GM18909 (cell line): ENCODE results near the gene VTI1A.

Source experiments
- ATAC-seq: cut with Tn5 transposase; IDR thresholded peaks from one replicate; pipeline ENCODE4 v1.9.1; 2021; ENCODE audit warnings: mild to moderate bottlenecking; ENCODE audit not compliant: unreplicated experiment, poor library complexity

The VTI1A gene

DNA sequence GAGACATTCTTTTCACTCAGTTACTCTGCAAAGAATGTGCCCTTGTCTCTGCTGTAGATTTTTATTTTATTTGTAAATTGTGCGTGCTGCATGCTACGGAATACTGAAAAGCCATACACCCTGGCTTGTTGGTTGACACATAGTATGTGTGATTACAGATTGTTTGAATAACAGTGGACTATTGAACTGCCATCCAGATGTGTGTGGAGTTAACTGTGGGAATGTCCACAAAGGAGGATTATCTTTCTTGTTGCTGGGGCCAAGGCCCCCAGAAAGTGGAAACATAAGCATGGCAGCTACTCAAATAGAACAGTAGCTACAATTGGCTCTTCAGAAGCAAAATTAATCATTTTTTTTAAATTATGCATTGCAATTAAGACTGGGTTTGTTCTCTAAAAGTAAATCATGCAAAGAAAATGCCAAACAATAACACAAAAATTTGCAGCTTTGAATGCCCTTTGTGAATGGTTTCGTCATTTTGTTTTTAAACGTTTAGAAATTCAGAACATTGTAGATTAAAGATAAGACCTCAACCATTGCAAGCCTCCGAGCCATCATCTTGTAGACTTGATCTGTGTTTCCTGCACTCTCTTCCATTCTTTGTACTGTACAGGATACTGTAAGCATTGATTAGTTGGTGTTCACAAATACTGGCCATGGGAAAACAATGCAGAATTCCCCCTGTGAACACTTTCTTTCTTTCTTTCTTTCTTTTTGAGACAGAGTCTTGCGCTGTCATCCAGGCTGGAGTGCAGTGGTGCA lies 292.8 kb downstream of the VTI1A start:
- ATAC-seq = no peak

DNA sequence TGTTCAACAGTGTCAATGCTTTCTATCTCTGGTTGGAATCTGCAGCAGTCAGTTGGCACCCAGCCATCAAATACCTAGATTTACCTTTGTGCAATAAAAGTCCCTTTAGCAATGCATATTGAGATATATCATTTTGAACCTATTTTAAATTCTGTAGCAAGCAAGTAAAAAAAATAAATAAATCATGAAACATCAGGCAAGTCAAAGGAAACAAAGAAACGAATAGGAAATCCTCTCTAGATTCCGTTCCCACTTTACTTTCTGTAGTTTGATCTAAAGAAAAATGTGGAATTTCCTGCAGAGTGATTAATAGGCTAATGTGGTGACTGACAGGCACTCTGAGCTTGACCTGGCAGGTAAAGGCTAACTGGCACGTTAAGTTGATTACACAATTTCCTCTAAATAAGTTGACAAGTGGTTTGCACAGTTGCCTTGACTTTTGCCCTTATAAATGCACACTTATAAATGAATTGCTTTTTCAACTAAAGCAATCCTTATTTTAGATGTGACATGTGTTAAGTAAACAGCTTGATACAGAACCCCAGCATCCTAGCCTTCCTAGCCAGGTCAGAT lies 294.9 kb downstream of the VTI1A start:
- ATAC-seq = no peak

DNA sequence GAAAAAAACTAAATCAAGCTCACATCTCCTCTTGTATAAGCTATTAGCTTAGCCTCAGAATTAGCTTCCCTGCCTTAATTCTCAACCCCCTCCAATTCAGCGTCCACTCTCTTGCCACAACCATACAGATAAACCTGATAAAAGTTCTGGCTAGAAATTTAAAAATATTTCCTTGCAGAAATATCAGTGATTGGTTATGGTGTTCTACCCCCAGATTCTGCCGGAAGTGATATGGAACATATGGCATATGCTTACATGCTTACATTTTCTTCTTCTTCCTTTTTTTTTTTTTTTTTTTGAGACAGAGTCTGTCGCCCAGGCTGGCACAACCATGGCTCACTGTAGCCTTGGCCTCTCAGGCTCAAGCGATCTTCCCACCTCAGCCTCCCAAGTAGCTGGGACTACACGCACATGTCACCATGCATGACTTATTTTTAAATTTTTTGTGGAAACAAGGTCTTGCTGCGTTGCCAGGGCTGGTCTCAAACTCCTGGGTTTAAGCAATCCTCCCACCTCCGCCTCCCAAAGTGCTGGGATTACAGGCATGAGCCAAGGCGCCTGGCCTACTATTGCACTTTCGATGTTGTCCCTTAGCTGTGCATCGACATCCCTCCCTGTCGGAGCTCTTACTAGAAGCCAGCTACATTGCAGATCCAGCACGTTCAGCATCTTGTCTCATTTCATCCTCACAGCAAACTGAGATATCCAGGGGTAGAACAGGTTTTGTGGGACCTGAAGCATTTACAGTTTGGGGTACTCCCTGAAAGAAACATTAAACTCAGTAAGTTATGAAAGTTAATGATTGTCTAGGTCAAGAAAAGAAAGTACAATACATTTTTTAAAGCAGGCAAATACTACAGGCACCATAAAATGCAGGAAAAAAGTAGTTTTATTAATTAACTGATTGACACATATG lies 297.4 kb downstream of the VTI1A start:
- ATAC-seq = no peak

DNA sequence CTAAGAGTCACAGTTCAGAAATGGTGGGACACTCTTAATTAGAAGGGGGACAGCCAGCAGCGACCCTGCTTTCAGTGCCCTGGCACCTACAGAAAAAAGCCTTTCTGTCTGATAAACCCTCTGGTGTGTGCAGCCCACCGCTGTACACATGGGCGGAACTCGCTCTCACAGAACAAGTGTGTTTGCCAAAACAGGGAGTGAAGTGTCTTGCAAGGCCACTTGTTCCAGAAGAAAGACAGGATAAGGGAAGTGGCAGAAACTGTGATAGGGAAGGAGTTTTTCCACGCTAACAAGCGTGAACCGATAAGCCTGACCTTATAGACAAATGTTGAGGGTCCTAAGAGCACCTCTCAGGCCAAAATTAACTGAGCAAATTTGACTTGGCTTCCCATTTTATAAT lies 299.3 kb downstream of the VTI1A start:
- no peak for ATAC-seq

DNA sequence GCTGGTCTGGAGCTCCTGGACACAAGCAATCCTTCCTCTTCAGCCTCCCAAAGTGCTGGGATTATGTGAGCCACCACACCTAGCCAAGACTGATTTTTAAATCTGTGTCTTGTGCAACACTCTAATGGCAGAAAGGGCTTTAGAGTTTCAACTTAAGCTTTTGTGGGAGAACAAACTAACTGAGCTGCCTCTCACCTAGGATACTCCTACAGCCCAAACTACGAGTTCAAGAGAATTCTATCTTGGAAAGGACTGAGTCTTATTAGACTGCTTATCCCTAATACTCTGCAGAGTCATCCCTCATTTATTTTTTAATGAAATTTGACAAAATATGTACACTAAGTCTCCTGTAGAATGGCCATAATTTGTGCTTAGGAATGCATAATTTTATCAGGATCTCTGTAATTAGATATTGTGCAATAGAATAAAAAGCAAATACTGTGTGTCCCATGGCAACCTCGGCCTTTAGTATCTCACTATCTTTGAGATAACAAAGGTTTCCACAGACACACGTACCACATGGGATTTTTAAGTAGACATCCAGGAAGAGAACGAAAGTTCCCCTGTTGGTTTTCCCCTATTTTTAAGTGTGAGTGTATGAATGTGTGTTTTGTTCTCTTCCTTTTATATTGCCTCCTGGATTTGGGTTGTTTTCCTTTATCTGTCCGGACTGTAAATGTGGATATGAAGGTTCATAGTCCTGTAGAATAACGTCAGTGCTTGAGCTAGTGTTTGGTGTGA lies 303.6 kb downstream of the VTI1A start:
- ATAC-seq = no peak

DNA sequence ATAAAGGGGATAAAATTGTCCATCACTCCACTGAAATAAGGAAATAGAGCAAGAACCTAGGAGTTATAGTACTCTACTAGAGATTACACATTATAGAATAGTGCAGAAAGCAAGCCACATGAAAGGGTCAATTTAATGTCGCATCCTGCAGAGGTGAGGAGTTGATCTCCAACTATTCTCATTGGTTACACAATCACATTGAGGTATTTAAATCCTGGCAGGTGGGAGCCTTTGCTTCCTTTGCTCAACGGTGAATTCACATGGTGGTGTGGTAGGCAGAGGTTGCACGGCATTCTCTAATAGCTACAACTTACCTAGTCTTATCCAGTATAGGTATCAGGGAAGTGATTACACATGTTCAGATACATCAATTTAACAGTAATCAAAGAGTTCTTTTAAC lies 304.6 kb downstream of the VTI1A start:
- ATAC-seq = no peak

DNA sequence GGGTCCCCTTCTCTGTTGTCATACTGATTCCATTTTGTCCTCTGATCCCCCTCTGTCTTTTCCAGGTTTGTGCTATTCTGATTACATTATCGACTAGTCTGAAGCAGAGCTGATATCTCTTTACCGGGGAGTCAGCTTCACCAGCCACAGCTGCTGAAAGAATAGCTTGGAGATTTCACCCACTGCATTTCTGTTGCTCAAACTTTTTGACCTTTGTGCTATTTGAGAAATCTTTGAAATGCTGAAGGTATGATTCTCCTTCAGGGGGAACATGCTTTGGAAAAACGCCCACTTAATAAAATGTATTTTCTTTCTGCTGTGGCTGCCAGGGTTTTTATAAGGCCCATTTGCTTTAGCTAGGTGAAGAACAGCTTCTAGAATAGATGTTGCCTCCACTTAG lies 305.3 kb downstream of the VTI1A start:
- no peak for ATAC-seq

DNA sequence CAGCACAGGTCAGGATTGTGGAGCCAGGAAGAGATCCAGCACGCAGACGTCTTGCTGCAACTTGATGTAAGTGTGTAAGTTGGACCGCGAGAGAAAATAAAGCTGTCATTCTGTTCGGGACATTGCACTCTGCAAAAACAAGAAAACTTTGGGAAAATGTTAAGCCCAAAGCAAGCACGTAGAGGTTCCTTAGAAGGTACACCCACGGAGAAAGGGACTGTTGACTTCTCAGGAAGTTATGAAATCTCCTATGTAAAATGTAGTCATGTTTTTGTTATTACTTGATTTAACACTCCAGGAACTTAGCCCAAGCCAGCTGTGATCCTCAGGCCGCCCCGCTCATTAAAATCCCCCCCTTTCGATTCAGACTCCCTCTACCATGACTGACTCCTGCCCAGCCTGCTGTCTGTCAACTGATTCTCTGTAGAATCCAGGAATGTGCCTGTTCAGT lies 307.0 kb downstream of the VTI1A start:
- ATAC-seq = no peak

DNA sequence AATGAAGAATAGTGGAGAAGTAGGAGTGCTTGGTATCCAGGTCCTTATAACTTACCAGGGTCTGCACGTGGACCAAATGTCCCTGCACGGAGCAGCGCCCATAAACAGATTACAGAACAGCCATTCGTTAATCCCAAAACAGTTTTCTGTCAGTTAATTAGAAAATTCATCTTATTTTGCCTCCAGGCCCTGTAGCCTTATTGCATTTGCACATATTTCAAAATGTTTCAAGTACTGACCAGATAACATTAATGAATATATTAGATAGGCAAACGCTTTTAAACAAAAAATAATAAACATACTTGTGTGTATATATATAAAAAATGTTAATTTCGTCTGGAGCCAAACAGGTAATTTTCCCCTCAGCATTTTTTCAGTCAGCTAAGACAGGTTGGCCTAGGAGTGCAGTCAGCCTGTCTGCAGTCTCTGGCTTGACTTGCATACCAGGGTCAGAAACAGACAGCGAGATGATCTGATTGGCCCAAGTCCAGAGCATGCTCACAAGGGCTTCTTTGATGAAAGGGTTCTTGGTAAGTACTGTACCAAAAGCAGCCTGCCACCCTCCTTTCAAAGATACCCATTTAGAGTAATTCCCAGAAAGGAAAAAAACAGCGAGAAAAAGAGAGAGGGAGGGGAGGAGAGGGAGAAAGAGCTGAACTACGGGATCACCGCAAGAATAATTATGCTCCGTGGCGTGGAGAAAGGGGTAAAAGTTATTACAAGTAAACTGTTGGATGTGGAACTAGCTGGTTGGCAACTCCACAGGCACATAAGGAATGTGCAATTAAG lies 308.6 kb downstream of the VTI1A start:
- ATAC-seq = no peak

DNA sequence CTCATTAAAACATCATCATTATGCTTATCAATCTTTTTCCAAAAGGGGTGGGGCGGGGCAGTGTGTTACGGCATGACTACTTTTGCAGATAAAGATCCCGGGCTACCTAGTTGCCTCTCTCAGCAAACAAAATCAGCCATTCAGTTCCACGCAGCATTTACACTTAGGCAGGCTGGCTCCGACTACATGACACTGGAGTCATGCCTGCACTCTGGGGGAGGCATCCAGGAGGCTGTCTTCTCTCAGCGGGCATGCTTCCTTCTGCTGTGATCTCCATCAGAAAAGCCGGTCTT lies 309.2 kb downstream of the VTI1A start:
- ATAC-seq = no peak

DNA sequence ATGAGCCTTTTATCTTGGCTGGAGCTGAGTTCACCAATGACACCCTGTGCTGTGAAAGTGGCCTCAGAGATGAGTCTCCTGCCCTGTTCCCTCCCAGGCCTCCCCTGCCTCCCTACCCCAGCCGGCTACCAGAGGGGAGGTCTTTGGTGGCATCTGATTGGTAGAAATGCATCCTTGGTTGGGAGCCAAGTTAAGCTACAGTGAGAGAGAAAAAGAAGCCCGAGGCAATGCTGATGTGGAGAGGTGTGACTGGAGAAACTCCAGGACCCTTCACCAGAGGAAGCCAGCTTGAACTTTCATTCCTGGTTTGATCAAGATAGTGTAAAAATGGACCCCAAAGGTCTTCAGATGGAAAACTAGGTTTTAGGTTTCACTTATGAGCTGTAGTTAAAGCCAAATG lies 311.9 kb downstream of the VTI1A start:
- no peak for ATAC-seq

DNA sequence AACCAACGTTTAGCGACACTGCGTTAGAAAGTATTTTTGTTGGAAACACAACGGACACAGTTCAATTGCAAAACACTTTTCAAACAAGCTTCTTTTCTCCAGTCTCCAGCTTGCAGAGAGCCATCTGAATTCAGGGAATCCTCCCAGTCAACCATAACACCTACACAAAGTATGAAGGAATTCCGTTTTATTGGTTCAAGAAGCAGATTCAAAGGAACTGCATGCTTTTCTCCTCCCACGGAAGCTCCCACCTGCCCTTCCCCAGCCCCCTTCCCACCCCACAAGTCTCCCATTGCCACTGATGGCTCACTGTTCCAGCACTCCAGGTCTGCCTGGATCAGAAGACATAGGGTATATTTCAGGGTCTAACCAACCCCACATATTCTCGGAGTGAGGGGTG lies 312.5 kb downstream of the VTI1A start:
- ATAC-seq = no peak

DNA sequence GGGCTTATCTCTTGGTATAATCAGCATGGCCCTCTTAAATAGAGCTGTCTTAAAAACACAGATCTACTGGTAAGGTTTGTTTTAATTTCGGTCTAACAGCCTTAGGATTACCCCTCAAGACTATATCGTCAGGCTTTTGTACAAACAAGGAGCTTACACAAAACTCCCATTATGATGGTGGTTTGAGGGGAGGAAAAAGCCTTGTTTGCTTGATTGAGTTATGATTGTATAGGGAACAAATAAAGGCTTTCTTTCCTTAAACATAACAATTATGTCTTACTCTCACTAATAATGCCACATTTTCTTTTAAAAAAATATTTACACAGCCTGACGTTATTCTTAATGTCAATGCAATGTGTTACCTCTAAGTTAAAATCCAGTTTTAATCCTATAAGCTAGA lies 314.2 kb downstream of the VTI1A start:
- no peak for ATAC-seq

DNA sequence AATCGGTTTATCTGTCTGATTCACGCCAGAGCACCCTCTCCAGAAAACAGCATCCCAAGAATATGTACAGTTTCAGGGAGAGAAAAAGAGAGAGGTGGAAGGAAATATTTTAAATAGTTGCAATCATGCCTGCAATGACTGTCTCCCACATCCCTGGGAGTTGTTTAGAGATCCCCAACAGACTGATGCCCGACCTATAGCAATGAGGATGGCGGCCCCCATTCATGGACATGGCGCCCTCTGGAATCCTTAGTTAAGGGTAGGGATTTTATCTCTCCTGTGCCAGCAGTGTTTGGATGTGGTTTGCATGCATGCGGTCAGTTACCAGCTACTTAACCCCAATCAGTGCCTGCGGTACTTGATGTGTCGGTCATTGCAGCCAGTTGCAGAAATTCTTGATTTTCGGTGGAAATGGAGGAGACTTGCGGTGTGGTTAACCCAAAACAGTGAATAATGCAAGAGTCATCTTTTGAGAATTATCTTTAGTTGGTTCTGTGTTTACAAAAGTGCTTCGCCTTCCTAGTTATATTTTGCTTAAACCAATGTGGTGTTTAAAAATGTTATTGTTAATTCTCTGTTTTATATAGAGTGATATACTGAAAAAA lies 317.0 kb downstream of the VTI1A start:
- no peak for ATAC-seq

DNA sequence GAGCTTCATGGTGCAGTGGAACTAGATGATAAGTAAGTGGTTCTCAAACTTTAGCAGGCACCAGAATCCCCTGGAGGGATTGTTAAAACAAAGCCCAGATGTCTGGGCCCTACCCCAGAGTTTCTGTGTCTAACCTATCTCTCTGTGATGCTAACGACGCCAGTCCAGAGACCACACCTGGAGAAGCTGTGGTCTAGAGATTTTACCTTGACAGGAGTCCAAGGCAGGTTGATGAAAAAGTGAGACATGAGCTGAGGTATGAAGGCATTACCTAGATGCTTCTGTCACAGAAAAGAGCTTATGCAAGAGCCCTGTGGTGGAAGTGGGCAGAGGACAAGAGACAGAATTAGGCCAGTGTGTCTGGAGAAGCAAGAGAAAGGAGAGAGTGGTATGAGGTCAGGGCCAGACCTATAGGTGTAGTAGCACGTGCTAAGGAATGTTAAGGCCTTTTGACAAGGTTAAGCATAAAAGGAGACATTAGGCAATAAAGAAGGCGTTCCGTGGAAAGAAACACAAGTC lies 318.8 kb downstream of the VTI1A start:
- no peak for ATAC-seq

DNA sequence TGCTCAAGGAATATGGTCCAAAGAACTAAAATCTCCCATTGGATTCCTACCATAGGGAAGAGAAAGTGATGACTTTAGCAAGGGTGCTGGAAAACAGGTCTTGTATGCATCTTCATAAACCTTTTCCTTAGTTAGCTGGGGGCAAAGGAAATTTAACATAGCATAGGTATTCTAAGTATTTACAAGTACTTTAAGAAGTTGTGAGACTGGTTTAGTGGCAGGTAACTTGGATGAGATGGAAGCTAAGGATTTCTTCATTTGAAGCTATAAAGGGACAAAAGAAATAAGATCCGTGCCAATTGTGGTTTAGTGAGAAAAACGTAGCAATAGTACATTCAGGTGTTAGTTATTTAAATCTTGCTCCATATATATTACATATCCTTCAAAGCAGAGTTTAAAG lies 319.6 kb downstream of the VTI1A start:
- ATAC-seq = no peak

DNA sequence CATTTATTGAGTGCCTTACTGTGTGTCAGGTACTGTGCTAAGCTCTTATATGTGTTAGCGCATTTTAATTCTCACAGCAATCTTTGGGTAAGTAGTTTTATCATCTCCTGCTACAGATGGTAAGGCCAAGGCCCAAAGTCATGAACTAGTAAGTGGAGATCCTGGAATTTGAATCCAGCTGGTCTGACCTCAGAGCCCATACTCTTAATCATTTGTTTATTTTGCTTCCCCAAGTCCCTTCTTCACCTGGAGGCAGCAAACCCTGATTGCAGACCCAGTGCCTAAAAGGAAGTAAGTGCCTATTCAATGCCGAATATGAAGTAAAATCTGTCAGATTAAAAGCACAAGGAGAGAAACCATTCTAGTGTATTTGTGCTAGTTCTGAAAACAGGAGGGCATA lies 320.1 kb downstream of the VTI1A start:
- ATAC-seq = no peak

DNA sequence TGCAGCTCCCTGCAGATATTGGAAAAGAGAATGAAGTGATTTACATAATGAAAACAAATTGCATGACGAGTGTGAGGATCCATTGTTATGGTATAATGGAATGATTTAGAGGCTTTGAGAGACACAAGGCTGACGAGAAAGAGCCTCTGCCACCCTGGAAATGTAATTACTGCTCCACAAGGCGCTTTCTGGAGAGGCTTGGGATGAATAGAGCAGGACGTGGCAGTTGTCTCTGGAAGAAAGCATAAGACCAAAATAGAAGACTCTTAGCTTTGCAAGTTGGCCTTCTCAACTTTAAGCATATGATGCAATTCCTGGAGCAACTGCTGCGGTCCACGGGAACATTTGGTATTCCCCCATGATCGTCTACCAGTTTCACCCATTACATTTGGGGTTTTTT lies 321.1 kb downstream of the VTI1A start:
- ATAC-seq = no peak

DNA sequence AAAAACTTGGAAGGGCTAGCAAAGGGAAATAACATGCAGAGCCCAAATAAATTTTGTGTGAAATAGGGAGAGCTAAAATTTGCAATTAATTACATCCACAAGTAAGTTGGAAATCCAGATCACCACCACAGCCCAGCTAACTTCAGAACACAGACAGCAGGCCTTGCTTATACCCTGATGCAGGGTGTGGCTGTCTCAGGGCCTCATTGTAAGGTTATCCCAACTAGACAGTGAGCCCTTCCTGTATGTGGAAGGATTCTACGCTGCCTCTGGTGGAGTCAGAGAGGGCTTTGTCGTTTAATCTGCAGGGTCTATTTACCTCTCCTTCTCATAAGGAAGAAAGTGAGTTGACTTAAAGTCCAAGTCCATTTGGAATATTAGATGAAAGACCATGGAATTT lies 322.1 kb downstream of the VTI1A start:
- ATAC-seq = no peak
